DND-41 (cell line): ENCODE data around the gene TGFB1.

Source experiments
- ATAC-seq: fragments of 200-7000 bp; cut with Tn5 transposase; 3 replicates; pipeline ENCODE4 v1.9.1; 2021; ENCODE audit warnings: low read depth; ENCODE audit not compliant: insufficient read depth
- DNase-seq: peaks from one replicate; pipeline ENCODE4 v3.0.0-alpha.2; 2020
- H2AFZ ChIP-seq: 2 replicates; pipeline ENCODE4 v1.6.0; 2012; ENCODE audit warnings: low read depth, low read length
- H3K27ac ChIP-seq: 2 replicates; pipeline ENCODE4 v1.5.1; 2012; ENCODE audit warnings: low read length, inconsistent platforms
- H3K27me3 ChIP-seq: fragments of 200-600 bp; sonication (generic); 2 replicates; pipeline ENCODE4 v1.6.0; 2012; ENCODE audit warnings: low read length, mild to moderate bottlenecking, inconsistent platforms; ENCODE audit not compliant: insufficient read depth, poor library complexity
- H3K36me3 ChIP-seq: 2 replicates; pipeline ENCODE4 v1.5.1; 2012; ENCODE audit warnings: low read length, inconsistent platforms; ENCODE audit not compliant: insufficient read depth
- H3K4me1 ChIP-seq: 2 replicates; pipeline ENCODE4 v1.5.1; 2012; ENCODE audit warnings: mild to moderate bottlenecking, low read length; ENCODE audit not compliant: insufficient read depth
- H3K4me2 ChIP-seq: 2 replicates; pipeline ENCODE4 v1.6.0; 2012; ENCODE audit warnings: mild to moderate bottlenecking, moderate library complexity, low read length, inconsistent platforms; ENCODE audit not compliant: insufficient read depth
- H3K4me3 ChIP-seq, 2 experiments: fragments of 200-600 bp in 1 of 2; shearing (Covaris generic) in 1 of 2; 2 replicates each; pipeline ENCODE4 v1.5.1; 2012 to 2016; ENCODE audit warnings: inconsistent platforms in 2 of 2, low read length in 2 of 2, mild to moderate bottlenecking in 2 of 2, low read depth in 1 of 2, moderate library complexity in 1 of 2
- H3K79me2 ChIP-seq: 2 replicates; pipeline ENCODE4 v1.6.0; 2012; ENCODE audit warnings: low read length, inconsistent platforms; ENCODE audit not compliant: insufficient read depth
- H3K9ac ChIP-seq: 2 replicates; pipeline ENCODE4 v1.6.0; 2012; ENCODE audit warnings: low read depth, mild to moderate bottlenecking, inconsistent platforms, low read length, moderate library complexity
- H3K9me3 ChIP-seq: 2 replicates; pipeline ENCODE4 v1.5.1; 2012; ENCODE audit warnings: low read length, moderate library complexity, mild to moderate bottlenecking, inconsistent platforms; ENCODE audit not compliant: insufficient read depth, severe bottlenecking
- H4K20me1 ChIP-seq: 2 replicates; pipeline ENCODE4 v1.6.0; 2012; ENCODE audit warnings: low read length; ENCODE audit not compliant: insufficient read depth
- EZH2 ChIP-seq: IDR thresholded peaks from 3 replicates; pipeline ENCODE4 v1.6.1; 2012; ENCODE audit warnings: borderline replicate concordance, low read depth, mild to moderate bottlenecking, moderate library complexity, low read length, inconsistent platforms; ENCODE audit not compliant: severe bottlenecking
- TF ChIP-seq, protein P1 (sequence below): IDR thresholded peaks from 2 replicates; pipeline ENCODE4 v1.5.1; 2012; ENCODE audit warnings: borderline replicate concordance, low read length, moderate library complexity, mild to moderate bottlenecking; ENCODE audit not compliant: poor library complexity, severe bottlenecking; ENCODE audit errors: extremely low read depth

TGFB1 gene

DNA sequence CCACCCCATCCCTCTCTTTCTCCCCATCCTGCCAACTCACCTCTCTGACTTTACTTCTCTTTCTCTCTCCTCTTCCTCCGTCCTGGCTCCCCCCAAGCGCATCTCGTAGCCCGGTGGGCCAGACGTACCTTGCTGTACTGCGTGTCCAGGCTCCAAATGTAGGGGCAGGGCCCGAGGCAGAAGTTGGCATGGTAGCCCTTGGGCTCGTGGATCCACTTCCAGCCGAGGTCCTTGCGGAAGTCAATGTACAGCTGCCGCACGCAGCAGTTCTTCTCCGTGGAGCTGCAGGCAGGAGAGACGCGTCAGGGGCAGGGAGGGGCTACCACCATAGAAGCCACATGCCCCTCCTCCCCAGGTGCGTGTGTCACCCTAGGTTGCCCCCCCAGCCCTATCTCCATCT lies 21.7 kb downstream of the TGFB1 start:
- Histone ChIP-seq H3K9ac (no peak overlapping the region), H3K4me3 (no peak overlapping the region), H3K4me1 (no peaks in the 10 kb centered on the region), H2AFZ (no peak overlapping the region), H3K27ac (no peak overlapping the region), H3K9me3 (no peaks in the 10 kb centered on the region), H3K79me2 (peaks cover 19% of the 10 kb centered on the region), H3K27me3 (no peaks in the 10 kb centered on the region), H3K36me3 (peaks cover 82% of the 10 kb centered on the region), H3K4me2 (no peak overlapping the region), H4K20me1 (peaks cover 34% of the 10 kb centered on the region)
- TF ChIP-seq, protein P1, sequence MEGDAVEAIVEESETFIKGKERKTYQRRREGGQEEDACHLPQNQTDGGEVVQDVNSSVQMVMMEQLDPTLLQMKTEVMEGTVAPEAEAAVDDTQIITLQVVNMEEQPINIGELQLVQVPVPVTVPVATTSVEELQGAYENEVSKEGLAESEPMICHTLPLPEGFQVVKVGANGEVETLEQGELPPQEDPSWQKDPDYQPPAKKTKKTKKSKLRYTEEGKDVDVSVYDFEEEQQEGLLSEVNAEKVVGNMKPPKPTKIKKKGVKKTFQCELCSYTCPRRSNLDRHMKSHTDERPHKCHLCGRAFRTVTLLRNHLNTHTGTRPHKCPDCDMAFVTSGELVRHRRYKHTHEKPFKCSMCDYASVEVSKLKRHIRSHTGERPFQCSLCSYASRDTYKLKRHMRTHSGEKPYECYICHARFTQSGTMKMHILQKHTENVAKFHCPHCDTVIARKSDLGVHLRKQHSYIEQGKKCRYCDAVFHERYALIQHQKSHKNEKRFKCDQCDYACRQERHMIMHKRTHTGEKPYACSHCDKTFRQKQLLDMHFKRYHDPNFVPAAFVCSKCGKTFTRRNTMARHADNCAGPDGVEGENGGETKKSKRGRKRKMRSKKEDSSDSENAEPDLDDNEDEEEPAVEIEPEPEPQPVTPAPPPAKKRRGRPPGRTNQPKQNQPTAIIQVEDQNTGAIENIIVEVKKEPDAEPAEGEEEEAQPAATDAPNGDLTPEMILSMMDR = no peak
- TF ChIP-seq EZH2 = no peak
- ATAC-seq (no peak), DNase-seq (no peak)

DNA sequence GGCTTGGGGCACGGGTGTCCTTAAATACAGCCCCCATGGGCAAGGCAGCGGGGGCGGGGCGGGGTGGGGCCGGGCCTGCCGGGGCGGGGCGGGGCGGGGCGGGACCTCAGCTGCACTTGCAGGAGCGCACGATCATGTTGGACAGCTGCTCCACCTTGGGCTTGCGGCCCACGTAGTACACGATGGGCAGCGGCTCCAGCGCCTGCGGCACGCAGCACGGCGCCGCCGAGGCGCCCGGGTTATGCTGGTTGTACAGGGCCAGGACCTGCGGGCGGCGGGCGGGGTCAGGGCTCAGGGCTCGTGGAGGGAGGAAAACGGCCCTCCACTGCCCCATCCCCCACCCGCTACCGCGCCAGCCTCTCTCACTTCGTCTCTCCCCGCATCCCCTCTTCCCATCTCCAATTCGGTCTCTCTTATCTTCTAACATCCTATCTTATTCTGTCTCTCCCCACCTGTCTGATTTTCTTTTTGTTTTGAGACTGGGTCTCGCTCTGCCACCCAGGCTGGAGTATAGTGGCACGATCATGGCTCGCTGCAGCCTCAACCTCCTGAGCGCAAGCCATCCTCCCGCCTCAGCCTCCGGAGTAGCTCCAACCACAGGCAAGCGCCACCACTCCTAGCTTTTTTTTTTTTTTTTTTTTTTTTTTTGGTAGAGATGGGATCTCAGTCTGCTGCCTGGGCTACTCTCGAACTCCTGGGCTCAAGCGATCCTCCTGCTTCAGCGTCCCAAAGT lies 22.6 kb downstream of the TGFB1 start:
- Histone ChIP-seq H3K4me3 (no peak overlapping the region), H3K79me2 (peaks cover 26% of the 10 kb centered on the region), H3K4me1 (no peaks in the 10 kb centered on the region), H3K9me3 (no peaks in the 10 kb centered on the region), H3K4me2 (no peak overlapping the region), H3K27ac (no peak overlapping the region), H2AFZ (no peak overlapping the region), H3K36me3 (peaks cover 85% of the 10 kb centered on the region), H4K20me1 (peaks cover 41% of the 10 kb centered on the region), H3K9ac (no peak overlapping the region), H3K27me3 (no peaks in the 10 kb centered on the region)
- no peak for ATAC-seq
- no peak for TF ChIP-seq EZH2
- TF ChIP-seq, protein P1 = no peak
- DNase-seq = no peak

DNA sequence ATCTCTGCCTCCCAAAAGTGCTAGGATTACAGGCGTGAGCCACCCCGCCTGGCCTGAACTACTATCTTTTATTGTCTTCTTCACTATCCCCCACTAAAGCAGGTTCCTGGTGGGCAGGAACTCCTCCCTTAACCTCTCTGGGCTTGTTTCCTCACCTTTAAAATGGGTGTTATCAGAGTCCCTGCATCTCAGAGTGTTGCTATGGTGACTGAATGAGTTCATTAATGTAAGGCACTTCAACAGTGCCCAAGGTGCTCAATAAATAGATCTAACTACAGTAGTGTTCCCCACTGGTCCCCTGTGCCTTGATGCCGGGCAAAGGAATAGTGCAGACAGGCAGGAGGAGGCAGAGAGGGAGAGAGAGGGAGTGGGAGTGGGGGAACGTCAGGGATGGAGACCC lies 23.2 kb downstream of the TGFB1 start:
- no peak for TF ChIP-seq EZH2
- TF ChIP-seq, protein P1 = no peak
- H3K9ac ChIP-seq = no peak overlapping the region

More for the DNA sequence above, 23.2 kb downstream of the TGFB1 start:
- no peaks in the 10 kb centered on the region for H3K27me3 ChIP-seq
- no peaks in the 10 kb centered on the region for H3K4me1 ChIP-seq
- DNase-seq (no peak), ATAC-seq (no peak)
- H3K79me2 ChIP-seq = peaks cover 27% of the 10 kb centered on the region
- H3K9me3 ChIP-seq = no peaks in the 10 kb centered on the region
- peaks cover 83% of the 10 kb centered on the region for H3K36me3 ChIP-seq
- H4K20me1 ChIP-seq = peaks cover 43% of the 10 kb centered on the region
- no peak overlapping the region for H2AFZ ChIP-seq
- H3K27ac ChIP-seq = no peak overlapping the region
- no peak overlapping the region for H3K4me3 ChIP-seq
- H3K4me2 ChIP-seq = no peak overlapping the region
